ENCODE results near the gene TIAM1. TPM values are rescaled to one million over a fixed set of nuclear protein-coding genes. Genes with fewer than 3 reads are reported as not detected.

Gene TIAM1
- polyA plus RNA-seq, 2 of the 4 experiments (the other 2 are of a cell fraction), result 0.23 to 0.40 TPM

DNA sequence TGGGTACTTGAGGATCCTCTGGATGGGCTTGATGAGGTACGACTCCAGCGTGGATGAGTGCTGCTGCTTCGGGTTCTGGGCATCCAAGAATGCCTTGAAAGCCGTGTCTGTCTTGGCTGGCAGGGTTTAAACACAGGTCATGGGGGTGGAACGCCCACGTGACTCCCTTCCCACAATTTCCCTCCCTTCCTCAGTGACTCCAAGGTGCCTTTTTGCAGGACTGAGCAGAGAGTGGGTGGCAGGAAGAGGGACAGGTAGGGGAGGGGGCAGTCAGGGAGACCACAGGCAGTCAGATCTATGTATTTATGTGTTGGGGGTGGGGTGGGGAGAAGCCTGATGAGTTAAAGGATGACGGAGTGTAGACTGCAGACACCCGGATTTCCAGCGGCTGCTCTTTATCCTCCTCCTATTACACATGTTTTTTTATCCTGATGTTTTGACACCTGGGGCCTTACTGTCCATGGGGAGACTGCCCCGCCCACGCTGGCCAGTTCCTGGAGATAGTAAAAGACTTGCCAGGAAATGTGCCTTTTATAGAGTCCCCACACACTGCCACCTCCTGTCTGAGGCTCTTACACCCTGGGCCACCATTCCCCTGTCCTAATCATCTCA, 202.6 kb downstream of the TIAM1 start (continued):
- TF ChIP-seq RAD21 (conservative IDR thresholded peaks at IDR 0.05 in 1 of 2, IDR thresholded peaks at IDR 0.05 in 1 of 2) (no peak), CHD2 (IDR thresholded peaks at IDR 0.05; ENCODE audit: low read length, partially characterized antibody) (no peak), FOXS1 (CRISPR knock-in tag; IDR thresholded peaks at IDR 0.05) (no peak), EP300 (IDR thresholded peaks at IDR 0.05) (no peak)

DNA sequence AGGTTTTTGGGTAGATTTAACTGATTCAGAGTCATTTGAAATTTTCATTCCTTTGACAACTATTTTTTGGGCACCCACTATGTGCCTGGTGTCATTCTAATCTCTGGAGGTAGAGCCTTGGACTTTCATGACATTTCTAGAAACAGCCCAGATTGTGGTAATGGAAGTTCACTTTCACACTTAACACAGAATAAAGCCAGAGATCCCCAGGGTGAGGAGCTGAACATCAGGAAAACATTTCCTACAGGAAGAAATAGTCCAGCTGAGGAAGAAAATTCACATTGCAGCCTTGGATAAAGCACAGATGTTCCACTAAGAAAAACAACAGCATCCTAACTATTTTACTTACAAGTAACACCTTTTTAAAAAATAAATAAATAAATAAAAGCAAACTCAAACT, 203.4 kb downstream of the TIAM1 start:
- FAIRE-seq (no peak), ATAC-seq (no peak), DNase-seq (ENCODE audit: low read depth in 1 of 2, low spot score in 1 of 2) (no peak)
- TF ChIP-seq RNF2 (IDR thresholded peaks at IDR 0.05; ENCODE audit: borderline replicate concordance, low read depth) (no peak), MAZ (IDR thresholded peaks at IDR 0.05; ENCODE audit: borderline replicate concordance, low read depth, low read length) (no peak), CBX8 (IDR thresholded peaks at IDR 0.05) (no peak), ESRRA (IDR thresholded peaks at IDR 0.05; ENCODE audit: borderline replicate concordance, low read length) (no peak), HOXB13 (CRISPR knock-in tag; IDR thresholded peaks at IDR 0.05; ENCODE audit: low read depth) (no peak), HEYL (CRISPR knock-in tag; IDR thresholded peaks at IDR 0.05) (no peak), EHMT2 (IDR thresholded peaks at IDR 0.05; ENCODE audit: low read depth) (no peak), MAFK (IDR thresholded peaks at IDR 0.05; ENCODE audit: partially characterized antibody) (no peak), NR3C1 (IDR thresholded peaks at IDR 0.05) (no peak), ZNF302 (CRISPR knock-in tag; IDR thresholded peaks at IDR 0.05) (no peak), POLR2AphosphoS2 (conservative IDR thresholded peaks at IDR 0.05; ENCODE audit: low read length) (no peak), RCOR1 (IDR thresholded peaks at IDR 0.05; ENCODE audit: low read depth, low read length) (no peak), MYC (IDR thresholded peaks at IDR 0.05; ENCODE audit: borderline replicate concordance, low read length) (no peak), BHLHE40 (IDR thresholded peaks at IDR 0.05; ENCODE audit: low read depth, low read length) (no peak)
- TF ChIP-seq, protein P1, sequence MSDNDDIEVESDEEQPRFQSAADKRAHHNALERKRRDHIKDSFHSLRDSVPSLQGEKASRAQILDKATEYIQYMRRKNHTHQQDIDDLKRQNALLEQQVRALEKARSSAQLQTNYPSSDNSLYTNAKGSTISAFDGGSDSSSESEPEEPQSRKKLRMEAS (IDR thresholded peaks at IDR 0.05), result no peak
- TF ChIP-seq, protein P2, sequence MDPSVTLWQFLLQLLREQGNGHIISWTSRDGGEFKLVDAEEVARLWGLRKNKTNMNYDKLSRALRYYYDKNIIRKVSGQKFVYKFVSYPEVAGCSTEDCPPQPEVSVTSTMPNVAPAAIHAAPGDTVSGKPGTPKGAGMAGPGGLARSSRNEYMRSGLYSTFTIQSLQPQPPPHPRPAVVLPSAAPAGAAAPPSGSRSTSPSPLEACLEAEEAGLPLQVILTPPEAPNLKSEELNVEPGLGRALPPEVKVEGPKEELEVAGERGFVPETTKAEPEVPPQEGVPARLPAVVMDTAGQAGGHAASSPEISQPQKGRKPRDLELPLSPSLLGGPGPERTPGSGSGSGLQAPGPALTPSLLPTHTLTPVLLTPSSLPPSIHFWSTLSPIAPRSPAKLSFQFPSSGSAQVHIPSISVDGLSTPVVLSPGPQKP (IDR thresholded peaks at IDR 0.05; ENCODE audit: low read depth, low read length), result no peak
- TF ChIP-seq, protein P3, sequence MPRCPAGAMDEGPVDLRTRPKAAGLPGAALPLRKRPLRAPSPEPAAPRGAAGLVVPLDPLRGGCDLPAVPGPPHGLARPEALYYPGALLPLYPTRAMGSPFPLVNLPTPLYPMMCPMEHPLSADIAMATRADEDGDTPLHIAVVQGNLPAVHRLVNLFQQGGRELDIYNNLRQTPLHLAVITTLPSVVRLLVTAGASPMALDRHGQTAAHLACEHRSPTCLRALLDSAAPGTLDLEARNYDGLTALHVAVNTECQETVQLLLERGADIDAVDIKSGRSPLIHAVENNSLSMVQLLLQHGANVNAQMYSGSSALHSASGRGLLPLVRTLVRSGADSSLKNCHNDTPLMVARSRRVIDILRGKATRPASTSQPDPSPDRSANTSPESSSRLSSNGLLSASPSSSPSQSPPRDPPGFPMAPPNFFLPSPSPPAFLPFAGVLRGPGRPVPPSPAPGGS (IDR thresholded peaks at IDR 0.05), result no peak
- TF ChIP-seq, protein P4, sequence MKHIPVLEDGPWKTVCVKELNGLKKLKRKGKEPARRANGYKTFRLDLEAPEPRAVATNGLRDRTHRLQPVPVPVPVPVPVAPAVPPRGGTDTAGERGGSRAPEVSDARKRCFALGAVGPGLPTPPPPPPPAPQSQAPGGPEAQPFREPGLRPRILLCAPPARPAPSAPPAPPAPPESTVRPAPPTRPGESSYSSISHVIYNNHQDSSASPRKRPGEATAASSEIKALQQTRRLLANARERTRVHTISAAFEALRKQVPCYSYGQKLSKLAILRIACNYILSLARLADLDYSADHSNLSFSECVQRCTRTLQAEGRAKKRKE (CRISPR knock-in tag; IDR thresholded peaks at IDR 0.05; ENCODE audit: low read depth), result no peak
- TF ChIP-seq, protein P5, sequence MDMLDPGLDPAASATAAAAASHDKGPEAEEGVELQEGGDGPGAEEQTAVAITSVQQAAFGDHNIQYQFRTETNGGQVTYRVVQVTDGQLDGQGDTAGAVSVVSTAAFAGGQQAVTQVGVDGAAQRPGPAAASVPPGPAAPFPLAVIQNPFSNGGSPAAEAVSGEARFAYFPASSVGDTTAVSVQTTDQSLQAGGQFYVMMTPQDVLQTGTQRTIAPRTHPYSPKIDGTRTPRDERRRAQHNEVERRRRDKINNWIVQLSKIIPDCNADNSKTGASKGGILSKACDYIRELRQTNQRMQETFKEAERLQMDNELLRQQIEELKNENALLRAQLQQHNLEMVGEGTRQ (IDR thresholded peaks at IDR 0.05), result no peak
- TF ChIP-seq, protein P6, sequence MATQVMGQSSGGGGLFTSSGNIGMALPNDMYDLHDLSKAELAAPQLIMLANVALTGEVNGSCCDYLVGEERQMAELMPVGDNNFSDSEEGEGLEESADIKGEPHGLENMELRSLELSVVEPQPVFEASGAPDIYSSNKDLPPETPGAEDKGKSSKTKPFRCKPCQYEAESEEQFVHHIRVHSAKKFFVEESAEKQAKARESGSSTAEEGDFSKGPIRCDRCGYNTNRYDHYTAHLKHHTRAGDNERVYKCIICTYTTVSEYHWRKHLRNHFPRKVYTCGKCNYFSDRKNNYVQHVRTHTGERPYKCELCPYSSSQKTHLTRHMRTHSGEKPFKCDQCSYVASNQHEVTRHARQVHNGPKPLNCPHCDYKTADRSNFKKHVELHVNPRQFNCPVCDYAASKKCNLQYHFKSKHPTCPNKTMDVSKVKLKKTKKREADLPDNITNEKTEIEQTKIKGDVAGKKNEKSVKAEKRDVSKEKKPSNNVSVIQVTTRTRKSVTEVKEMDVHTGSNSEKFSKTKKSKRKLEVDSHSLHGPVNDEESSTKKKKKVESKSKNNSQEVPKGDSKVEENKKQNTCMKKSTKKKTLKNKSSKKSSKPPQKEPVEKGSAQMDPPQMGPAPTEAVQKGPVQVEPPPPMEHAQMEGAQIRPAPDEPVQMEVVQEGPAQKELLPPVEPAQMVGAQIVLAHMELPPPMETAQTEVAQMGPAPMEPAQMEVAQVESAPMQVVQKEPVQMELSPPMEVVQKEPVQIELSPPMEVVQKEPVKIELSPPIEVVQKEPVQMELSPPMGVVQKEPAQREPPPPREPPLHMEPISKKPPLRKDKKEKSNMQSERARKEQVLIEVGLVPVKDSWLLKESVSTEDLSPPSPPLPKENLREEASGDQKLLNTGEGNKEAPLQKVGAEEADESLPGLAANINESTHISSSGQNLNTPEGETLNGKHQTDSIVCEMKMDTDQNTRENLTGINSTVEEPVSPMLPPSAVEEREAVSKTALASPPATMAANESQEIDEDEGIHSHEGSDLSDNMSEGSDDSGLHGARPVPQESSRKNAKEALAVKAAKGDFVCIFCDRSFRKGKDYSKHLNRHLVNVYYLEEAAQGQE (IDR thresholded peaks at IDR 0.05), result no peak
- Histone ChIP-seq H3K4me3 (no peak overlapping the region), H3K27ac (no peak overlapping the region), H3K9me3 (no peaks in the 10 kb centered on the region), H3K4me1 (no peaks in the 10 kb centered on the region), H3K4me2 (no peak overlapping the region)
- ChIA-PET POLR2A (no interaction called here), CTCF (no interaction called here)
